ENCODE results near the gene XRRA1. TPM values are rescaled to one million over a fixed set of nuclear protein-coding genes. Genes with fewer than 3 reads are reported as not detected.
A peak's percentile ranks its signal among the peaks of the same experiment; 100 is the strongest.

Gene XRRA1
- total RNA-seq, 1 experiment from 2014 or later = 7.3 TPM

GRCh38 chr11:74952752-74953151 is 3.9 kb upstream of the XRRA1 start:
- ChIA-PET POLR2A (ENCODE audit: low non-redundant PET) (no interaction called here), CTCF (no interaction called here)
- no peak for DNase-seq (ENCODE audit: low spot score)
- Histone ChIP-seq H3K27me3 (replicated peaks; ENCODE audit: insufficient read depth, low read depth, low read length, poor library complexity) (no peaks in the 10 kb centered on the region), H3K27ac (ENCODE audit: low read depth, low read length, poor library complexity, severe bottlenecking) (no peak overlapping the region), H3K36me3 (ENCODE audit: insufficient read depth, low read length, poor library complexity, severe bottlenecking) (peaks cover 18% of the 10 kb centered on the region), H3K4me3 (ENCODE audit: low read depth, low read length, poor library complexity, severe bottlenecking) (no peak overlapping the region), H3K9me3 (ENCODE audit: low read depth, low read length, poor library complexity, severe bottlenecking) (peaks cover 6% of the 10 kb centered on the region), H3K4me1 (ENCODE audit: insufficient read depth, low read length, poor library complexity, severe bottlenecking) (peaks cover 19% of the 10 kb centered on the region)
- BruUV-seq (replicated peaks) = no TSS peak
- no peak for TF ChIP-seq CTCF (conservative IDR thresholded peaks at IDR 0.05; ENCODE audit: low read depth, low read length)
- TF ChIP-seq EZH2 (IDR thresholded peaks at IDR 0.05; ENCODE audit: borderline replicate concordance, low read depth, low read length, poor library complexity, severe bottlenecking) = no peak
- intact Hi-C loops (cut with micrococcal nuclease; ENCODE audit: unreplicated experiment) = no loop called here

GRCh38 chr11:74951226-74951625 is 2.3 kb upstream of the XRRA1 start:
- CTCF ChIA-PET = no interaction called here
- TF ChIP-seq EZH2 (IDR thresholded peaks at IDR 0.05; ENCODE audit: borderline replicate concordance, low read depth, low read length, poor library complexity, severe bottlenecking) (no peak), CTCF (conservative IDR thresholded peaks at IDR 0.05; ENCODE audit: low read depth, low read length) (no peak)
- POLR2A ChIA-PET (ENCODE audit: low non-redundant PET) = no interaction called here

GRCh38 chr11:74950374-74950969 is 1.6 kb upstream of the XRRA1 start:
- intact Hi-C loops (cut with micrococcal nuclease; ENCODE audit: unreplicated experiment) = no loop called here

More at GRCh38 chr11:74951226-74951625, 2.3 kb upstream of the XRRA1 start:
- Histone ChIP-seq H3K27me3 (replicated peaks; ENCODE audit: insufficient read depth, low read depth, low read length, poor library complexity) (no peaks in the 10 kb centered on the region), H3K4me3 (ENCODE audit: low read depth, low read length, poor library complexity, severe bottlenecking) (no peak overlapping the region), H3K9me3 (ENCODE audit: low read depth, low read length, poor library complexity, severe bottlenecking) (peaks cover 6% of the 10 kb centered on the region), H3K36me3 (ENCODE audit: insufficient read depth, low read length, poor library complexity, severe bottlenecking) (peaks cover 18% of the 10 kb centered on the region), H3K27ac (ENCODE audit: low read depth, low read length, poor library complexity, severe bottlenecking) (no peak overlapping the region), H3K4me1 (ENCODE audit: insufficient read depth, low read length, poor library complexity, severe bottlenecking) (peaks cover 19% of the 10 kb centered on the region)
- BruUV-seq (replicated peaks) = no TSS peak
- intact Hi-C loops (cut with micrococcal nuclease; ENCODE audit: unreplicated experiment) = no loop called here
- no peak for DNase-seq (ENCODE audit: low spot score)

More at GRCh38 chr11:74950374-74950969, 1.6 kb upstream of the XRRA1 start:
- CTCF ChIA-PET = no interaction called here
- peaks cover 6% of the 10 kb centered on the region for H3K9me3 ChIP-seq (ENCODE audit: low read depth, low read length, poor library complexity, severe bottlenecking)
- peaks cover 19% of the 10 kb centered on the region for H3K4me1 ChIP-seq (ENCODE audit: insufficient read depth, low read length, poor library complexity, severe bottlenecking)
- no peaks in the 10 kb centered on the region for H3K27me3 ChIP-seq (replicated peaks; ENCODE audit: insufficient read depth, low read depth, low read length, poor library complexity)
- no peak for DNase-seq (ENCODE audit: low spot score)
- TF ChIP-seq CTCF (conservative IDR thresholded peaks at IDR 0.05; ENCODE audit: low read depth, low read length) = no peak
- TF ChIP-seq EZH2 (IDR thresholded peaks at IDR 0.05; ENCODE audit: borderline replicate concordance, low read depth, low read length, poor library complexity, severe bottlenecking) = no peak
- H3K36me3 ChIP-seq (ENCODE audit: insufficient read depth, low read length, poor library complexity, severe bottlenecking) = peaks cover 18% of the 10 kb centered on the region
- no peak overlapping the region for H3K27ac ChIP-seq (ENCODE audit: low read depth, low read length, poor library complexity, severe bottlenecking)
- H3K4me3 ChIP-seq (ENCODE audit: low read depth, low read length, poor library complexity, severe bottlenecking) = peak overlapping the region; percentile 81
- no TSS peak for BruUV-seq (replicated peaks)
- POLR2A ChIA-PET (ENCODE audit: low non-redundant PET) = interaction anchor here (0.6 kb wide), 1 partner anchor 32 kb away, joined by 4 read pairs; no protein-coding TSS in a partner anchor
